HG03066 (cell line): ENCODE measurements around the gene ADSS1.

Experiments
- ATAC-seq: cut with Tn5 transposase; IDR thresholded peaks from one replicate; pipeline ENCODE4 v1.9.1; 2021; ENCODE audit warnings: low read depth; ENCODE audit not compliant: unreplicated experiment

The ADSS1 gene

GRCh38 chr14:104789752-104790743 lies 66.0 kb downstream of the ADSS1 start:
- no peak for ATAC-seq

GRCh38 chr14:104791425-104791824 lies 67.4 kb downstream of the ADSS1 start:
- ATAC-seq, result no peak

- ATAC-seq, result no peak
Measured at GRCh38 chr14:104792101-104792884, 68.3 kb downstream of the ADSS1 start.

GRCh38 chr14:104792945-104793702 lies 69.1 kb downstream of the ADSS1 start:
- no peak for ATAC-seq

- ATAC-seq, result no peak
Measured at GRCh38 chr14:104793703-104793959, 69.6 kb downstream of the ADSS1 start.

GRCh38 chr14:104794099-104794498 lies 70.1 kb downstream of the ADSS1 start:
- no peak for ATAC-seq

GRCh38 chr14:104794631-104794992 lies 70.6 kb downstream of the ADSS1 start:
- no peak for ATAC-seq

GRCh38 chr14:104794993-104795780 lies 71.2 kb downstream of the ADSS1 start, which contains the start of gene AKT1:
AKT1 (minus strand) TSS chr14:104795748; CDS start chr14:104792643, 3,105 bp downstream.
- ATAC-seq, result peak; percentile 27

- peak; percentile 25 for ATAC-seq
Measured at GRCh38 chr14:104795781-104796686, 72.0 kb downstream of the ADSS1 start.

GRCh38 chr14:104796687-104797081 lies 72.7 kb downstream of the ADSS1 start:
- no peak for ATAC-seq
